Parathyroid adenoma (tissue), 2 donors: ENCODE data around the gene LAMA5.

Experiments used
- H2AFZ ChIP-seq: fragments of 300-600 bp; sonication (generic); one replicate; pipeline ENCODE4 v1.7.0; 2017; ENCODE audit warnings: antibody characterized with exemption, mild to moderate bottlenecking
- H3K27ac ChIP-seq: fragments of 300-600 bp; sonication (generic); one replicate; pipeline ENCODE4 v1.7.0; 2017
- H3K27me3 ChIP-seq: fragments of 300-600 bp; sonication (generic); one replicate; pipeline ENCODE4 v1.7.0; 2017; ENCODE audit warnings: low read length; ENCODE audit not compliant: control insufficient read depth, insufficient read depth
- H3K36me3 ChIP-seq: fragments of 300-600 bp; sonication (generic); one replicate; pipeline ENCODE4 v1.7.0; 2017; ENCODE audit warnings: low read length; ENCODE audit not compliant: control insufficient read depth, insufficient read depth
- H3K4me1 ChIP-seq: fragments of 300-600 bp; sonication (generic); one replicate; pipeline ENCODE4 v1.7.0; 2017; ENCODE audit warnings: control low read depth
- H3K4me2 ChIP-seq: fragments of 300-600 bp; sonication (generic); one replicate; pipeline ENCODE4 v1.7.0; 2017; ENCODE audit warnings: low read length
- H3K4me3 ChIP-seq: fragments of 300-600 bp; sonication (generic); one replicate; pipeline ENCODE4 v1.7.0; 2017; ENCODE audit warnings: low read depth, low read length
- H3K79me2 ChIP-seq: fragments of 300-600 bp; sonication (generic); one replicate; pipeline ENCODE4 v1.7.0; 2017; ENCODE audit warnings: control low read depth
- H3K9ac ChIP-seq: fragments of 300-600 bp; sonication (generic); one replicate; pipeline ENCODE4 v1.7.0; 2017; ENCODE audit warnings: mild to moderate bottlenecking
- H3K9me3 ChIP-seq: fragments of 300-600 bp; sonication (generic); one replicate; pipeline ENCODE4 v1.7.0; 2017; ENCODE audit warnings: low read length; ENCODE audit not compliant: control insufficient read depth
- CTCF ChIP-seq: fragments of 300-600 bp; sonication (generic); IDR thresholded peaks from one replicate; pipeline ENCODE4 v1.7.0; 2017; ENCODE audit warnings: antibody characterized with exemption, mild to moderate bottlenecking
- donor health status: primary hyperparathyroidism.

The LAMA5 gene

GRCh38 chr20:62281161-62281933, 85.8 kb downstream of the LAMA5 start:
- H3K4me3 ChIP-seq, result no peak overlapping the region
- TF ChIP-seq CTCF, result no peak
- no peak overlapping the region for H3K27ac ChIP-seq
- no peaks in the 10 kb centered on the region for H3K36me3 ChIP-seq
- no peak overlapping the region for H2AFZ ChIP-seq
- peaks cover 5% of the 10 kb centered on the region for H3K79me2 ChIP-seq
- H3K9me3 ChIP-seq, result no peaks in the 10 kb centered on the region
- no peaks in the 10 kb centered on the region for H3K27me3 ChIP-seq
- no peak overlapping the region for H3K4me2 ChIP-seq
- no peaks in the 10 kb centered on the region for H3K4me1 ChIP-seq
- no peak overlapping the region for H3K9ac ChIP-seq

GRCh38 chr20:62280303-62280702, 86.8 kb downstream of the LAMA5 start:
- Histone ChIP-seq H3K79me2 (peaks cover 6% of the 10 kb centered on the region), H3K36me3 (no peaks in the 10 kb centered on the region), H3K4me1 (no peaks in the 10 kb centered on the region), H3K27ac (no peak overlapping the region), H3K9ac (no peak overlapping the region), H3K4me2 (no peak overlapping the region), H3K4me3 (no peak overlapping the region), H3K27me3 (no peaks in the 10 kb centered on the region), H2AFZ (no peak overlapping the region), H3K9me3 (no peaks in the 10 kb centered on the region)
- TF ChIP-seq CTCF, result no peak

GRCh38 chr20:62277253-62277652, 89.9 kb downstream of the LAMA5 start:
- no peaks in the 10 kb centered on the region for H3K9me3 ChIP-seq
- TF ChIP-seq CTCF, result no peak
- H3K4me3 ChIP-seq, result no peak overlapping the region
- no peaks in the 10 kb centered on the region for H3K36me3 ChIP-seq
- no peak overlapping the region for H3K9ac ChIP-seq
- H2AFZ ChIP-seq, result no peak overlapping the region
- no peaks in the 10 kb centered on the region for H3K4me1 ChIP-seq
- H3K4me2 ChIP-seq, result no peak overlapping the region
- H3K27ac ChIP-seq, result no peak overlapping the region
- no peaks in the 10 kb centered on the region for H3K27me3 ChIP-seq
- H3K79me2 ChIP-seq, result peaks cover 11% of the 10 kb centered on the region

GRCh38 chr20:62276439-62276838, 90.7 kb downstream of the LAMA5 start:
- Histone ChIP-seq H3K36me3 (no peaks in the 10 kb centered on the region), H3K27ac (no peak overlapping the region), H3K27me3 (no peaks in the 10 kb centered on the region), H3K79me2 (peaks cover 14% of the 10 kb centered on the region), H3K4me2 (no peak overlapping the region), H3K9me3 (no peaks in the 10 kb centered on the region), H2AFZ (no peak overlapping the region), H3K9ac (no peak overlapping the region), H3K4me1 (no peaks in the 10 kb centered on the region), H3K4me3 (no peak overlapping the region)
- TF ChIP-seq CTCF, result no peak

- Histone ChIP-seq H3K9ac (no peak overlapping the region), H3K27ac (no peak overlapping the region), H3K27me3 (no peaks in the 10 kb centered on the region), H3K9me3 (no peaks in the 10 kb centered on the region), H3K4me1 (no peaks in the 10 kb centered on the region), H2AFZ (no peak overlapping the region), H3K4me2 (no peak overlapping the region), H3K4me3 (no peak overlapping the region), H3K36me3 (no peaks in the 10 kb centered on the region), H3K79me2 (peaks cover 18% of the 10 kb centered on the region)
- no peak for TF ChIP-seq CTCF
Observed at GRCh38 chr20:62275219-62275618, 91.9 kb downstream of the LAMA5 start.
